Measurements from ENCODE around the gene CLDND1.

DNA sequence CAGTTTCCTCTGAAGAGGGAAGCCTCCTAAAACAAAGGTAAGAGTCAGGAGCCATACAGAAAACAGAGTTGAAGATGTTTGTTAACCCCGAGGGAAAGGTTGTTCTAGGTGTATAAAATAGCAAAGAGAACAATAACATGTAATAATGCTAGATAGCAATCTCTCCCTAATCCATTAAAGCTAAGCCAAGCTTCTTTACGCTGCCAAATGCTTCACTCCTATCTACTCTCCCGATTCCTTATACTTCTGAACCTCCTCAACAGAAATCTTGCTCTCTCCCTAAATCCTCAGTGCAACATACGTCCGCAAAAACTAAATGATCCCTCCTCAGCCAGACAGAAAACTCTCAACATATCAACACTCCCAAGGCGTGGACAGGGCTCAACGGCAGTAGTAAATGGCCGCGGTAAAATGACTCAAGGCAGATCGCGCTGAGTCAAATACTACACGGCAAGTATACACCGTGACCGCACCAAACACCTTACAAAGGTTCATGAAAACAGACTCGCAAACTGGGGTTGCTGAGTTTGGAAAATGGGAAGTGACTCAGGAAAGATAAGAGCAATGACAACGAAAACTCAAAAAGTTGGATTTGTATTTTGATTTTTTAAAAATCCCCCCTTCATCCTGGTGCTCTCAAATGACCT lies 682 bp downstream of the CLDND1 start:
- TF ChIP-seq, protein P1, sequence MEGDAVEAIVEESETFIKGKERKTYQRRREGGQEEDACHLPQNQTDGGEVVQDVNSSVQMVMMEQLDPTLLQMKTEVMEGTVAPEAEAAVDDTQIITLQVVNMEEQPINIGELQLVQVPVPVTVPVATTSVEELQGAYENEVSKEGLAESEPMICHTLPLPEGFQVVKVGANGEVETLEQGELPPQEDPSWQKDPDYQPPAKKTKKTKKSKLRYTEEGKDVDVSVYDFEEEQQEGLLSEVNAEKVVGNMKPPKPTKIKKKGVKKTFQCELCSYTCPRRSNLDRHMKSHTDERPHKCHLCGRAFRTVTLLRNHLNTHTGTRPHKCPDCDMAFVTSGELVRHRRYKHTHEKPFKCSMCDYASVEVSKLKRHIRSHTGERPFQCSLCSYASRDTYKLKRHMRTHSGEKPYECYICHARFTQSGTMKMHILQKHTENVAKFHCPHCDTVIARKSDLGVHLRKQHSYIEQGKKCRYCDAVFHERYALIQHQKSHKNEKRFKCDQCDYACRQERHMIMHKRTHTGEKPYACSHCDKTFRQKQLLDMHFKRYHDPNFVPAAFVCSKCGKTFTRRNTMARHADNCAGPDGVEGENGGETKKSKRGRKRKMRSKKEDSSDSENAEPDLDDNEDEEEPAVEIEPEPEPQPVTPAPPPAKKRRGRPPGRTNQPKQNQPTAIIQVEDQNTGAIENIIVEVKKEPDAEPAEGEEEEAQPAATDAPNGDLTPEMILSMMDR (IDR thresholded peaks at IDR 0.05): no peak
- no peak for TF ChIP-seq PRRX2 (CRISPR knock-in tag; IDR thresholded peaks at IDR 0.05)
